K562 (cell line): ENCODE measurements around the gene FGFR4. TPM values are rescaled to one million over a fixed set of nuclear protein-coding genes. Genes with fewer than 3 reads are reported as not detected.

ENCODE experiments used
- C11orf30 ChIP-seq: fragments of 450-650 bp; IDR thresholded peaks from 2 replicates; pipeline ENCODE4 v1.6.1; 2016; ENCODE audit warnings: low read depth, mild to moderate bottlenecking
- CTCFL ChIP-seq: IDR thresholded peaks from 2 replicates; pipeline ENCODE4 v1.6.1; 2011; ENCODE audit warnings: borderline replicate concordance, low read depth, mild to moderate bottlenecking, moderate library complexity, low read length; ENCODE audit not compliant: insufficient read depth, poor library complexity, severe bottlenecking
- GTF2E2 ChIP-seq: fragments of 200-800 bp; sonication (Bioruptor generic); IDR thresholded peaks from 2 replicates; pipeline ENCODE4 v1.6.1; 2016; ENCODE audit warnings: missing genetic modification characterization, missing compliant biosample characterization
- JUN ChIP-seq, 2 experiments: sonication (generic) in 1 of 2; formaldehyde crosslinking in 1 of 2; IDR thresholded peaks; 2 replicates each; pipeline versions ENCODE4 v1.6.1 to v1.8.0; 2012 to 2022; ENCODE audit warnings: borderline replicate concordance in 2 of 2, mild to moderate bottlenecking in 2 of 2, improper control_type of control experiment in 1 of 2, low read depth in 1 of 2, low read length in 1 of 2, missing genetic modification reagents in 1 of 2
- KLF6 ChIP-seq: fragments of 250-450 bp; sonication (Bioruptor Pico); IDR thresholded peaks from 2 replicates; pipeline ENCODE4 v1.4.0; 2020; ENCODE audit warnings: mild to moderate bottlenecking, moderate library complexity, borderline replicate concordance
- MAZ ChIP-seq, 2 experiments: fragments of 450-650 bp in 1 of 2; sonication (generic) in 1 of 2; formaldehyde crosslinking; IDR thresholded peaks in 1 of 2; conservative IDR thresholded peaks in 1 of 2; 2 replicates each; pipeline versions ENCODE4 v1.4.0 to v1.5.0; 2020; ENCODE audit warnings: mild to moderate bottlenecking in 1 of 2, missing genetic modification reagents in 1 of 2
- MTA3 ChIP-seq: fragments of 450-650 bp; formaldehyde crosslinking; IDR thresholded peaks from 2 replicates; pipeline ENCODE4 v1.6.1; 2017; ENCODE audit warnings: mild to moderate bottlenecking, borderline replicate concordance
- MXD1 ChIP-seq: fragments of 250-450 bp; sonication (Bioruptor Pico); IDR thresholded peaks from 2 replicates; pipeline ENCODE4 v1.8.0; 2021; ENCODE audit warnings: borderline replicate concordance, mild to moderate bottlenecking, moderate library complexity; ENCODE audit not compliant: poor library complexity, severe bottlenecking
- NR0B1 ChIP-seq: fragments of 450-650 bp; IDR thresholded peaks from one replicate; pipeline ENCODE4 v1.6.1; 2018; ENCODE audit warnings: mild to moderate bottlenecking, moderate library complexity; ENCODE audit not compliant: partially characterized antibody
- NUFIP1 ChIP-seq: fragments of 450-650 bp; IDR thresholded peaks from 2 replicates; pipeline ENCODE4 v1.6.1; 2018; ENCODE audit not compliant: partially characterized antibody
- PHF20 ChIP-seq: fragments of 450-650 bp; IDR thresholded peaks from 2 replicates; pipeline ENCODE4 v1.6.1; 2018; ENCODE audit not compliant: partially characterized antibody
- SMAD2 ChIP-seq: fragments of 150-350 bp; IDR thresholded peaks from 2 replicates; pipeline ENCODE4 v1.6.1; 2014; ENCODE audit warnings: low read depth, mild to moderate bottlenecking, low read length
- TSHZ1 ChIP-seq: fragments of 250-450 bp; sonication (Bioruptor Pico); IDR thresholded peaks from 2 replicates; pipeline ENCODE4 v1.4.0; 2020; ENCODE audit warnings: mild to moderate bottlenecking, moderate library complexity
- ZEB2 ChIP-seq: fragments of 450-650 bp; IDR thresholded peaks from 2 replicates; pipeline ENCODE4 v1.6.1; 2016
- polyA plus RNA-seq, 8 experiments: library from polyadenylated mRNA; depleted of rRNA in 4 of 8; stranded (reverse) in 5 of 8; unstranded in 3 of 8; fragments of >200 nt; fragmentation: Nextera tagmentation in 2 of 8; fragmentation: Illumina TruSeq in 1 of 8; extraction: Ambion mirVana in 2 of 8; extraction: Trizol in 1 of 8; gene quantifications; 2 replicates each; pipeline versions ENCODE4 v1.2.1 to v1.2.3, GENCODE V29; 2011 to 2014; ENCODE audit warnings: inconsistent platforms in 1 of 8, missing spikeins in 1 of 8
- total RNA-seq, 7 experiments: library from RNA; depleted of rRNA in 6 of 7; stranded (reverse); fragments of >200 nt in 6 of 7; fragmentation: Illumina TruSeq in 2 of 7; extraction: Trizol in 2 of 7; gene quantifications; 2 replicates each; pipeline versions ENCODE4 v1.2.1 to v1.2.3, GENCODE V29; 2011 to 2021; ENCODE audit warnings: low replicate concordance in 1 of 7
- TF ChIP-seq, protein P1 (sequence below): sonication (generic); formaldehyde crosslinking; IDR thresholded peaks from 2 replicates; pipeline ENCODE4 v1.8.0; 2023; ENCODE audit warnings: mild to moderate bottlenecking, missing genetic modification reagents

Gene FGFR4
- total and polyA plus RNA-seq, 9 of the 15 experiments (the other 6 are each of a cell fraction or from before 2014, with no cell fraction given) = 0.76 to 35.4 (median 7.5) TPM

DNA sequence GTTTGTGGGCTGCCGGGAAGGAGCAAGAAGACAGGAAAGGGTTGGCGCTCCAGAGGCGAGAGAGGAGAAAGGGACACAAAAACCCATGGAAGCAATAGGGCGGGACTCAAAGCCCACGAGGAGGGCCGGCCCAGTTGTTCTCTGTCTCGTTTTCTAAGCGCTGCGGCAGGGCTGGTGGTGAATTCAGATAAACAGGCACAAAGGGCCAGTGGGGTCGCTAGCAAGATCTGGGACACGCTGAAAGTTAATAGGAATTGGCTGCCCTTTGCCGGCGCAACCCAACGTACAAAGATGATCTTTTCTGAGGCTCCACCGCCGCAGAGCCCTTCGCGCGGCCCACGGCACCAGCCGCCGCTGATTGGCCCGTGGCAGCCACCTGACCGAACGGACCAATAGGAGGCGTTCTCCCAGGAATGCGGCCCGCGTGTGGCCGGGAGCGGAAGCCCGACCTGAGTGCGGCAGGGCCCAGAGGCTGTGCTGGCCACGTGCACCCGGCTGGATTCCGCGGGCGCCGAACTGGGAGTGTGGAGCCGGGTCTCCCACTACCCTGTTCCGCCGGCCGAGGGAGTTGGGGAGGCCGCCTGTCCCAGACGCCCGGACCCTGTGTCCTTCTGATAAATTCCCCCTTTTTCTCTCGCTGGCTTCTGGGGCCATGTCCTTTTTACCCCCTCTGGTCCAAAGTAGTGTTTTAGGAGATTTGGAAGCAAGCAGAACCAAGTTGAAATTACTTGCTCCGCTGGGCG is 30.1 kb downstream of the FGFR4 start (continued):
- TF ChIP-seq NR0B1 = no peak
- 0 out of 2 replicates have a peak, but pooled peaks have one; percentile 11 for TF ChIP-seq GTF2E2 (tag)
- no peak for TF ChIP-seq ZEB2
- peak in 1 of 2 experiments; percentile 84; a peak in 3 of 4 replicates for TF ChIP-seq MAZ (CRISPR knock-in tag; conservative IDR thresholded peaks at IDR 0.05 in 1 of 2, IDR thresholded peaks at IDR 0.05 in 1 of 2)
- no peak for TF ChIP-seq SMAD2
- peak; percentile 30; the same call in 1 of the 2 replicates for TF ChIP-seq KLF6 (CRISPR knock-in tag)
- TF ChIP-seq NUFIP1 = no peak
- TF ChIP-seq TSHZ1 (CRISPR knock-in tag) = peak; percentile 64
- TF ChIP-seq CTCFL = peak; percentile 56
- peak; percentile 70 for TF ChIP-seq PHF20
- TF ChIP-seq, protein P1, sequence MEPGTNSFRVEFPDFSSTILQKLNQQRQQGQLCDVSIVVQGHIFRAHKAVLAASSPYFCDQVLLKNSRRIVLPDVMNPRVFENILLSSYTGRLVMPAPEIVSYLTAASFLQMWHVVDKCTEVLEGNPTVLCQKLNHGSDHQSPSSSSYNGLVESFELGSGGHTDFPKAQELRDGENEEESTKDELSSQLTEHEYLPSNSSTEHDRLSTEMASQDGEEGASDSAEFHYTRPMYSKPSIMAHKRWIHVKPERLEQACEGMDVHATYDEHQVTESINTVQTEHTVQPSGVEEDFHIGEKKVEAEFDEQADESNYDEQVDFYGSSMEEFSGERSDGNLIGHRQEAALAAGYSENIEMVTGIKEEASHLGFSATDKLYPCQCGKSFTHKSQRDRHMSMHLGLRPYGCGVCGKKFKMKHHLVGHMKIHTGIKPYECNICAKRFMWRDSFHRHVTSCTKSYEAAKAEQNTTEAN = peak; percentile 94; the same call in 1 of the 2 replicates
- peak; percentile 39; the same call in 1 of the 2 replicates for TF ChIP-seq MTA3
- peak; percentile 52 for TF ChIP-seq MXD1
- no peak; the same call in 1 of the 2 replicates for TF ChIP-seq JUN (IDR thresholded peaks at IDR 0.05; ENCODE audit: borderline replicate concordance, low read depth, low read length)
- TF ChIP-seq JUN (CRISPR knock-in tag; IDR thresholded peaks at IDR 0.05; ENCODE audit: borderline replicate concordance) = peak; percentile 99
- no peak for TF ChIP-seq C11orf30
